HG03060 (cell line): ENCODE measurements around the gene FLII.
"Not testable (repeated sequence)": the region's sequence is repeated elsewhere in the genome, so short reads cannot be mapped to it uniquely, and the experiment has no call there.

Experiments
- ATAC-seq: cut with Tn5 transposase; IDR thresholded peaks from one replicate; pipeline ENCODE4 v1.9.1; 2021; ENCODE audit warnings: low read depth, moderate number of reproducible peaks; ENCODE audit not compliant: unreplicated experiment

Gene FLII

GRCh38 chr17:18224387-18225120 lies 34.0 kb downstream of the FLII start:
- ATAC-seq = no peak

- ATAC-seq = no peak
These were observed 34.5 kb downstream of the FLII start for GRCh38 chr17:18224053-18224386.

GRCh38 chr17:18218756-18219415 lies 39.7 kb downstream of the FLII start:
- ATAC-seq = no peak

GRCh38 chr17:18217412-18218015 lies 41.0 kb downstream of the FLII start:
- ATAC-seq = no peak

- ATAC-seq = not testable (repeated sequence)
These were observed 41.6 kb downstream of the FLII start for GRCh38 chr17:18216906-18217305.

- no peak for ATAC-seq
These were observed 44.8 kb downstream of the FLII start for GRCh38 chr17:18213666-18214270.

- ATAC-seq = no peak
These were observed 50.4 kb downstream of the FLII start for GRCh38 chr17:18208092-18208491.

DNA sequence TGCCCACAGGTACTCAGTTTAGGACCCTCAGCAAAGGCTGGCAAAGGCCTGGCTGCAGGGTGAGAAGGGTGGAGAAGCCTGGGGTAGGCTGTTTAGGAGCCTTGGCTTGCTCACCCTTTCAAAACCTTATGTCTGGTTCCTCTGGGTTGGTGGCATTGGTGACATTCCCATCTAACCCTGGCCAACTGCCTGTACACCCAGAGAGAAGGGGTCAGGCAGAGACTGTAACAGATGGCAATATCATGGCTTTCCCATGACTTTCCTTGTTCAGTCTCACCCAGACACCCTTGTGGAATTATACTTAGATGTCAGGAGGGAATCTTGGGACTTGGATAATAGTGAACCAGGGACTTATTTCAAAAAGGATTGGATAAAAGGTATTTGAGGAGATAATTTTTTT lies 51.6 kb downstream of the FLII start:
- no peak for ATAC-seq

GRCh38 chr17:18205861-18206260 lies 52.7 kb downstream of the FLII start:
- ATAC-seq = no peak

GRCh38 chr17:18203308-18203707 lies 55.2 kb downstream of the FLII start:
- ATAC-seq = no peak

GRCh38 chr17:18201108-18201507 lies 57.4 kb downstream of the FLII start:
- no peak for ATAC-seq

DNA sequence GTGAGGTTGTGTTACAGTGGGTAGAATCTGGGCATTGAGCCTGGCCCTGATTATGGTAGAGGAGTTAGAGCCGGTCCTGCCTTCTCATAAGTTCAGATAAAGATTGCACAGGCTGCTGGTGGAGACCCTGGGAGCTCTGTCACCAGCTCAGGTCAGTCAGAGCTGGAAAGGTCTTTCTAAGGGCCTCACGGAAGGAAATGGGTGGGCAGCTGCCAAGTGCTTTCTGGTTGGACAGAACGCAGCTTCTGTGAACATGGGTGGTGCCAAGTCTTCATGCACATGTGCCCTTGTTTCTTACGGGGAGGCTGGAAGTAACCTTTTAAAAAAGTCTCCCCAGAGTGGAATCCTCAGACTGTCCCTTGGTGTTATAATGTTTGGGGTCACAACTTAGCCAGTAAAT lies 60.0 kb downstream of the FLII start:
- ATAC-seq = no peak

GRCh38 chr17:18197535-18198194 lies 60.9 kb downstream of the FLII start:
- ATAC-seq = no peak

GRCh38 chr17:18195246-18195645 lies 63.3 kb downstream of the FLII start:
- ATAC-seq = no peak
